Mesenchymal stem cell (in vitro differentiated cells and primary cell): ENCODE data around the gene PPM1M.

Experiments
- DNase-seq: peaks from one replicate; pipeline ENCODE4 v3.0.0-alpha.2; 2013
- H2AFZ ChIP-seq: one replicate; pipeline ENCODE4 v1.6.1; 2013; ENCODE audit warnings: low read depth, mild to moderate bottlenecking, control low read depth, inconsistent platforms, low read length, moderate library complexity
- H2AK5ac ChIP-seq: 2 replicates; pipeline ENCODE4 v1.6.1; 2013; ENCODE audit warnings: low read length, moderate library complexity, mild to moderate bottlenecking, inconsistent platforms; ENCODE audit not compliant: severe bottlenecking
- H2BK120ac ChIP-seq: one replicate; pipeline ENCODE4 v1.6.1; 2013; ENCODE audit warnings: low read depth, mild to moderate bottlenecking, inconsistent platforms, low read length, moderate library complexity
- H2BK12ac ChIP-seq, 2 experiments: one replicate each; pipeline ENCODE4 v1.6.1; 2013; ENCODE audit warnings: inconsistent platforms in 2 of 2, low read length in 2 of 2, mild to moderate bottlenecking in 2 of 2, moderate library complexity in 2 of 2, control low read depth in 1 of 2
- H2BK15ac ChIP-seq: one replicate; pipeline ENCODE4 v1.6.1; 2013; ENCODE audit warnings: mild to moderate bottlenecking, low read depth, inconsistent platforms; ENCODE audit not compliant: poor library complexity, severe bottlenecking
- H2BK5ac ChIP-seq: 2 replicates; pipeline ENCODE4 v1.6.1; 2013; ENCODE audit warnings: low read depth, mild to moderate bottlenecking, low read length, control low read depth, inconsistent platforms; ENCODE audit not compliant: poor library complexity, severe bottlenecking
- H3K14ac ChIP-seq, 2 experiments: one replicate each; pipeline ENCODE4 v1.6.1; 2013; ENCODE audit warnings: inconsistent platforms in 2 of 2, low read length in 2 of 2, control low read depth in 1 of 2, mild to moderate bottlenecking in 1 of 2, moderate library complexity in 1 of 2
- H3K18ac ChIP-seq, 2 experiments: one replicate each; pipeline ENCODE4 v1.6.1; 2013; ENCODE audit warnings: inconsistent platforms in 2 of 2, low read length in 2 of 2, control low read depth in 1 of 2, low read depth in 1 of 2, mild to moderate bottlenecking in 1 of 2
- H3K23ac ChIP-seq, 2 experiments: one replicate each; pipeline ENCODE4 v1.6.1; 2013; ENCODE audit warnings: inconsistent platforms in 2 of 2, low read length in 2 of 2, mild to moderate bottlenecking in 2 of 2, moderate library complexity in 2 of 2, control low read depth in 1 of 2
- H3K27ac ChIP-seq: 2 replicates; pipeline ENCODE4 v1.5.1; 2013; ENCODE audit warnings: mild to moderate bottlenecking, moderate library complexity, low read length, control low read depth, inconsistent platforms; ENCODE audit not compliant: poor library complexity, severe bottlenecking
- H3K27me3 ChIP-seq, 2 experiments: 2 replicates each; pipeline versions ENCODE4 v1.6.1 to v1.7.0; 2013; ENCODE audit warnings: low read length in 2 of 2, mild to moderate bottlenecking in 2 of 2, moderate library complexity in 2 of 2, control low read depth in 1 of 2, inconsistent platforms in 1 of 2; ENCODE audit not compliant: control insufficient read depth in 1 of 2, insufficient read depth in 1 of 2
- H3K36me3 ChIP-seq, 2 experiments: 2 replicates each; pipeline versions ENCODE4 v1.6.1 to v1.7.0; 2013; ENCODE audit warnings: low read length in 2 of 2, control low read depth in 1 of 2, inconsistent platforms in 1 of 2, low read depth in 1 of 2, mild to moderate bottlenecking in 1 of 2; ENCODE audit not compliant: insufficient read depth in 2 of 2, control insufficient read depth in 1 of 2
- H3K4ac ChIP-seq, 2 experiments: one replicate each; pipeline ENCODE4 v1.6.1; 2013; ENCODE audit warnings: inconsistent platforms in 2 of 2, low read length in 2 of 2, mild to moderate bottlenecking in 2 of 2, moderate library complexity in 2 of 2, control low read depth in 1 of 2, low read depth in 1 of 2
- H3K4me1 ChIP-seq: 2 replicates; pipeline ENCODE4 v1.6.1; 2013; ENCODE audit warnings: low read depth, low read length, control low read depth; ENCODE audit not compliant: control insufficient read depth, insufficient read depth
- H3K4me2 ChIP-seq: 2 replicates; pipeline ENCODE4 v1.6.1; 2013; ENCODE audit warnings: low read length, mild to moderate bottlenecking, inconsistent platforms; ENCODE audit not compliant: poor library complexity, severe bottlenecking
- H3K4me3 ChIP-seq, 2 experiments: 2 replicates each; pipeline versions ENCODE4 v1.5.1 to v1.7.0; 2013; ENCODE audit warnings: low read length in 2 of 2, mild to moderate bottlenecking in 2 of 2, control low read depth in 1 of 2, low read depth in 1 of 2; ENCODE audit not compliant: insufficient read depth in 1 of 2
- H3K79me1 ChIP-seq: replicated peaks from 2 replicates; pipeline ENCODE4 v1.6.1; 2013; ENCODE audit warnings: mild to moderate bottlenecking, control low read depth, low read length, inconsistent platforms; ENCODE audit not compliant: poor library complexity, severe bottlenecking
- H3K9ac ChIP-seq: 2 replicates; pipeline ENCODE4 v1.7.0; 2013; ENCODE audit warnings: mild to moderate bottlenecking, low read length, moderate library complexity
- H3K9me3 ChIP-seq: 2 replicates; pipeline ENCODE4 v1.7.0; 2013; ENCODE audit warnings: mild to moderate bottlenecking, low read length; ENCODE audit not compliant: control insufficient read depth
- H4K8ac ChIP-seq: one replicate; pipeline ENCODE4 v1.6.1; 2013; ENCODE audit warnings: inconsistent platforms, mild to moderate bottlenecking, low read length, moderate library complexity
- H4K91ac ChIP-seq: one replicate; pipeline ENCODE4 v1.6.1; 2013; ENCODE audit warnings: mild to moderate bottlenecking, low read length, inconsistent platforms
- WGBS: methylation state at CpG from one replicate; pipeline ENCODE4 v1.1.7; 2013; ENCODE audit warnings: mixed read lengths; 5-methylcytosine and 5-hydroxymethylcytosine counted together

PPM1M gene

DNA sequence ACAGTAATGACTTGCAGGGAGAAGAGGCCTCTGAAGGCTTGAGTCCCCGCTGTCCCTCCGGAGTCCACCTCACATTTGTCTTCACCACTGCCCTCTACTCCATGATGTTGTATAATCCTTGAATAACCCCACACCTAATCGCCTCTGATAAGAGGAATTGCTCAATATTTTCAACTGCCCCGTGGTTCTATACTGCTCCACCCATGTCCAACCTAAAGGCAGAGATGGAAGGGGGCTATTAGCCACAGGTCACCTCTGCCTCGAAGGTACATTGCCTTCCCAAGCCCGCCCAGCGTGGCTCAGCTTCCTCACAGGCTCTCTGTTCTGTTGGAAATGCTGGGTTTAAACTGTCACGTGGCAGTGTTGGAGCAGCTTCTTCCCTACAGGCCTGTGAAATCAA is 32.6 kb upstream of the PPM1M start:
- 74% methylated on average over 7 of the region's 8 CpGs for WGBS
- Histone ChIP-seq H3K27me3 (no peaks in the 10 kb centered on the region), H4K8ac (no peak overlapping the region), H3K79me1 (peaks cover 14% of the 10 kb centered on the region), H3K18ac (no peak overlapping the region), H3K23ac (no peak overlapping the region), H3K4me2 (no peak overlapping the region), H3K27ac (no peak overlapping the region), H2AFZ (no peak overlapping the region), H2BK120ac (no peak overlapping the region), H4K91ac (no peak overlapping the region), H3K9me3 (no peaks in the 10 kb centered on the region), H3K4me3 (no peak overlapping the region), H3K4ac (no peak overlapping the region), H2BK15ac (no peak overlapping the region), H3K4me1 (peaks cover 8% of the 10 kb centered on the region), H2AK5ac (no peak overlapping the region), H2BK12ac (no peak overlapping the region), H3K36me3 (peaks cover 59 to 78% of the 10 kb centered on the region in 2 experiments), H3K14ac (no peak overlapping the region), H3K9ac (peak overlapping the region; percentile 52), H2BK5ac (no peak overlapping the region)
- DNase-seq = no peak

DNA sequence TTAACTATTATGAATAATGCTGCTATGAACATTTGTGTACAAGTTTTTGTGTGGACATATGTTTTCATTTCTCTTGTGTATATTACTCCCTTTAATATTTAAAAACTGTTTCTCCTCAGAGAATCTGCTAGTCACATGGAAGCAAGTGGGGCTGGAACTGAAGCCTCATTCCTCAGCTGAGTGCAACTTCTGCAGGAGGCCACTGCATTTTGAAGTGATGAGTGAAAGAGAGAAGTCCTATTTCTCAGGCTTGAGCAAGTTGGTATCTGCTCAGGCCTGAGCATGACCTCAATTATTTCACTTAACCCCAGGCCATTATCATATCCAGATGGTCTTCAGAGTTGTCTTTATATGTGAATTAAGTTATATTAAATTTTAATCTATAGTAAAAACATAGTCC is 31.7 kb upstream of the PPM1M start:
- H3K9ac ChIP-seq = peak overlapping the region; percentile 52
- H3K18ac ChIP-seq = no peak overlapping the region
- DNase-seq = no peak
- H3K9me3 ChIP-seq = no peaks in the 10 kb centered on the region
- H3K4ac ChIP-seq = no peak overlapping the region
- no peak overlapping the region for H2BK5ac ChIP-seq
- peaks cover 8% of the 10 kb centered on the region for H3K4me1 ChIP-seq
- peaks cover 53 to 69% of the 10 kb centered on the region in 2 experiments for H3K36me3 ChIP-seq
- peaks cover 9% of the 10 kb centered on the region for H3K79me1 ChIP-seq
- no peak overlapping the region for H3K4me2 ChIP-seq
- H4K91ac ChIP-seq = no peak overlapping the region
- H2AK5ac ChIP-seq = no peak overlapping the region
- H3K27ac ChIP-seq = no peak overlapping the region
- no peak overlapping the region for H3K4me3 ChIP-seq
- H4K8ac ChIP-seq = no peak overlapping the region
- no peaks in the 10 kb centered on the region for H3K27me3 ChIP-seq
- H2BK12ac ChIP-seq = no peak overlapping the region
- no peak overlapping the region for H2AFZ ChIP-seq
- H3K23ac ChIP-seq = no peak overlapping the region
- no peak overlapping the region for H3K14ac ChIP-seq
- H2BK15ac ChIP-seq = no peak overlapping the region
- no peak overlapping the region for H2BK120ac ChIP-seq

- H2BK120ac ChIP-seq = no peak overlapping the region
- H2BK15ac ChIP-seq = no peak overlapping the region
- no peak overlapping the region for H2AFZ ChIP-seq
- H3K14ac ChIP-seq = no peak overlapping the region
- H3K23ac ChIP-seq = peak overlapping the region in 1 of 2 experiments; percentile 3
- 95% methylated on average over 7 of the region's 7 CpGs for WGBS
- H2BK5ac ChIP-seq = no peak overlapping the region
- no peak overlapping the region for H4K8ac ChIP-seq
- DNase-seq = no peak
- H3K4me1 ChIP-seq = peaks cover 8% of the 10 kb centered on the region
- H3K27ac ChIP-seq = no peak overlapping the region
- no peak overlapping the region for H3K4me2 ChIP-seq
- no peak overlapping the region for H3K4me3 ChIP-seq
- peaks cover 49 to 55% of the 10 kb centered on the region in 2 experiments for H3K36me3 ChIP-seq
- H3K18ac ChIP-seq = no peak overlapping the region
- peaks cover 6% of the 10 kb centered on the region for H3K79me1 ChIP-seq
- no peaks in the 10 kb centered on the region for H3K27me3 ChIP-seq
- H3K9ac ChIP-seq = no peak overlapping the region
- H2BK12ac ChIP-seq = no peak overlapping the region
- no peak overlapping the region for H2AK5ac ChIP-seq
- H4K91ac ChIP-seq = no peak overlapping the region
- no peak overlapping the region for H3K4ac ChIP-seq
- no peaks in the 10 kb centered on the region for H3K9me3 ChIP-seq
Measured at GRCh38 chr3:52215351-52215750, 30.2 kb upstream of the PPM1M start.

- Histone ChIP-seq H4K8ac (no peak overlapping the region), H3K23ac (no peak overlapping the region)
- WGBS = 48% methylated on average over 13 of the region's 13 CpGs
Measured at GRCh38 chr3:52216585-52217408, 28.8 kb upstream of the PPM1M start.

More at GRCh38 chr3:52216585-52217408, 28.8 kb upstream of the PPM1M start:
- no peak overlapping the region for H2BK5ac ChIP-seq
- H2BK15ac ChIP-seq = no peak overlapping the region
- H3K14ac ChIP-seq = no peak overlapping the region
- no peak overlapping the region for H3K18ac ChIP-seq
- H2AK5ac ChIP-seq = no peak overlapping the region
- H3K4me1 ChIP-seq = peaks cover 9% of the 10 kb centered on the region
- H3K27me3 ChIP-seq = no peaks in the 10 kb centered on the region
- no peak overlapping the region for H2AFZ ChIP-seq
- peak; percentile 62 for DNase-seq
- no peaks in the 10 kb centered on the region for H3K9me3 ChIP-seq
- H3K79me1 ChIP-seq = peaks cover 1% of the 10 kb centered on the region
- no peak overlapping the region for H3K4me3 ChIP-seq
- H2BK120ac ChIP-seq = no peak overlapping the region
- H3K4ac ChIP-seq = no peak overlapping the region
- no peak overlapping the region for H4K91ac ChIP-seq
- H3K4me2 ChIP-seq = no peak overlapping the region
- peak overlapping the region; percentile 1 for H3K9ac ChIP-seq
- no peak overlapping the region for H2BK12ac ChIP-seq
- H3K36me3 ChIP-seq = peaks cover 37 to 40% of the 10 kb centered on the region in 2 experiments
- no peak overlapping the region for H3K27ac ChIP-seq
